A673 (cell line): Measurements from ENCODE around the gene SSUH2.

Experiments
- EZH2 ChIP-seq: fragments of 200-600 bp; sonication (generic); IDR thresholded peaks from 2 replicates; pipeline ENCODE4 v1.6.1; 2017; ENCODE audit warnings: borderline replicate concordance, low read depth, mild to moderate bottlenecking, mixed read lengths, antibody characterized with exemption, low read length; ENCODE audit not compliant: poor library complexity, severe bottlenecking
- TF ChIP-seq, protein P1 (sequence below): fragments of 300-800, 200-600 bp; sonication (generic); conservative IDR thresholded peaks from 2 replicates; pipeline ENCODE4 v1.5.1; 2017; ENCODE audit warnings: low read depth, mild to moderate bottlenecking, antibody characterized with exemption, low read length, moderate library complexity, mixed read lengths

DNA sequence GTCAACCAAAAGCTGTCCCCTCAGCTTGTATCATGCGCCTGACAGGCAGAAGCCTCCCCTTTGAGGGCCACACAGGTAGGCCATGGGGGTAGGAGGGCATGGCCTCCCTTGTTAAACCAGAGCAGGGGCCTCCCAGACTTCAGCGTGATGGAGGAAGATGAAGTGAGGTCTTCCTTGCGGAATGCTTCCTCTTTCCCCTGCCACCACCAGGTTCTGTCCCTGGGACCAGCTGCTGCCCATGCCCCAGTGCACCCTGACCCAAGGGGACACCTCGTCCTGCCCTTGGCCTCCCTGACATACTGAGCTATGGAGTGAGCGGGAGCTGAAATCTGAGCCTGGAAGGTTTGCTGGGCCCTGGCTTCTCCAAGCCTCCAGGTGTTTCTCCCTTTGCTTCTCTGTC, 26.7 kb downstream of the SSUH2 start:
- TF ChIP-seq, protein P1, sequence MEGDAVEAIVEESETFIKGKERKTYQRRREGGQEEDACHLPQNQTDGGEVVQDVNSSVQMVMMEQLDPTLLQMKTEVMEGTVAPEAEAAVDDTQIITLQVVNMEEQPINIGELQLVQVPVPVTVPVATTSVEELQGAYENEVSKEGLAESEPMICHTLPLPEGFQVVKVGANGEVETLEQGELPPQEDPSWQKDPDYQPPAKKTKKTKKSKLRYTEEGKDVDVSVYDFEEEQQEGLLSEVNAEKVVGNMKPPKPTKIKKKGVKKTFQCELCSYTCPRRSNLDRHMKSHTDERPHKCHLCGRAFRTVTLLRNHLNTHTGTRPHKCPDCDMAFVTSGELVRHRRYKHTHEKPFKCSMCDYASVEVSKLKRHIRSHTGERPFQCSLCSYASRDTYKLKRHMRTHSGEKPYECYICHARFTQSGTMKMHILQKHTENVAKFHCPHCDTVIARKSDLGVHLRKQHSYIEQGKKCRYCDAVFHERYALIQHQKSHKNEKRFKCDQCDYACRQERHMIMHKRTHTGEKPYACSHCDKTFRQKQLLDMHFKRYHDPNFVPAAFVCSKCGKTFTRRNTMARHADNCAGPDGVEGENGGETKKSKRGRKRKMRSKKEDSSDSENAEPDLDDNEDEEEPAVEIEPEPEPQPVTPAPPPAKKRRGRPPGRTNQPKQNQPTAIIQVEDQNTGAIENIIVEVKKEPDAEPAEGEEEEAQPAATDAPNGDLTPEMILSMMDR = no peak
- TF ChIP-seq EZH2 = no peak
